Inferior parietal cortex (tissue), 1 donor: ENCODE results near the gene SLC52A3.
A peak's percentile ranks its signal among the peaks of the same experiment; 100 is the strongest.

ENCODE experiments used
- DNase-seq: peaks from one replicate; pipeline ENCODE4 v3.0.0-alpha.2; 2016; ENCODE audit errors: extremely low spot score

Gene SLC52A3

GRCh38 chr20:766906-767305 lies 1.4 kb downstream of the SLC52A3 start:
- DNase-seq = no peak

GRCh38 chr20:764255-764654 lies 4.0 kb downstream of the SLC52A3 start:
- DNase-seq = no peak

GRCh38 chr20:761418-762381 lies 6.6 kb downstream of the SLC52A3 start:
- no peak for DNase-seq

GRCh38 chr20:760751-761417 lies 7.4 kb downstream of the SLC52A3 start:
- no peak for DNase-seq

GRCh38 chr20:757506-757905 lies 10.8 kb downstream of the SLC52A3 start:
- no peak for DNase-seq

- DNase-seq = peak; percentile 30
These were observed 12.4 kb downstream of the SLC52A3 start for GRCh38 chr20:755941-756340.

GRCh38 chr20:754904-755303 lies 13.4 kb downstream of the SLC52A3 start:
- DNase-seq = no peak

- DNase-seq = no peak
These were observed 14.2 kb downstream of the SLC52A3 start for GRCh38 chr20:753897-754635.

- no peak for DNase-seq
These were observed 15.2 kb downstream of the SLC52A3 start for GRCh38 chr20:753136-753535.

GRCh38 chr20:752291-752690 lies 16.0 kb downstream of the SLC52A3 start:
- DNase-seq = no peak

- DNase-seq = no peak
These were observed 16.5 kb downstream of the SLC52A3 start for GRCh38 chr20:751761-752160.

GRCh38 chr20:750801-751200 lies 17.5 kb downstream of the SLC52A3 start:
- no peak for DNase-seq

- DNase-seq = no peak
These were observed 22.5 kb downstream of the SLC52A3 start for GRCh38 chr20:745683-746301.

- DNase-seq = no peak
These were observed 26.1 kb downstream of the SLC52A3 start for GRCh38 chr20:742156-742555.

- no peak for DNase-seq
These were observed 26.7 kb downstream of the SLC52A3 start for GRCh38 chr20:741620-742019.

GRCh38 chr20:740162-740561 lies 28.1 kb downstream of the SLC52A3 start:
- DNase-seq = no peak

GRCh38 chr20:739736-740135 lies 28.6 kb downstream of the SLC52A3 start:
- peak; percentile 48 for DNase-seq

GRCh38 chr20:733861-734260 lies 34.4 kb downstream of the SLC52A3 start:
- DNase-seq = no peak

GRCh38 chr20:732727-733126 lies 35.6 kb downstream of the SLC52A3 start:
- no peak for DNase-seq

GRCh38 chr20:731891-732560 lies 36.3 kb downstream of the SLC52A3 start:
- no peak for DNase-seq

- no peak for DNase-seq
These were observed 38.3 kb downstream of the SLC52A3 start for GRCh38 chr20:730005-730404.
